Measurements from ENCODE around the gene RABEP2.

The RABEP2 gene

DNA sequence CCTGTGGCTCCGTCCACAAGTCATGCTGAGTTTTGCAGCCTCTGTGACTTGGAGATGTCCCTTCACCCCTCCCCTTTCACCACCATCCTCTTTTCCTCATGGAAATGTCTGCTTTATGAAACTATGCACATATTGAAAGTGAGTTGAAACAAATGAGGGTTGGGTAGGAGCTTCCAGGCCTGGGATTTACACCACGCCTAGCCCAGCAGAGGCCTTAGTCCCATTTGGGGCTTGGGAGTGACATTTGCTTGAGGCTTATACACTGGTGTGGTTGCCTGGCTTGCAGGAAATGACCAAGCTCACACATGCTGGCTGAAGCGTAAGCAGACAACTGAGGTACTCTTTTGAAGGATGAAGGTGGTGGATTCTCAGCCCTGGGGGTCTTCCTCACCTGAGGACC is 39.0 kb upstream of the RABEP2 start:
- H3K4me3 ChIP-seq (ENCODE audit: control insufficient read depth, low read depth, low read length): no peak overlapping the region
- no peak for DNase-seq (ENCODE audit: low read depth)
- TF ChIP-seq, protein P1, sequence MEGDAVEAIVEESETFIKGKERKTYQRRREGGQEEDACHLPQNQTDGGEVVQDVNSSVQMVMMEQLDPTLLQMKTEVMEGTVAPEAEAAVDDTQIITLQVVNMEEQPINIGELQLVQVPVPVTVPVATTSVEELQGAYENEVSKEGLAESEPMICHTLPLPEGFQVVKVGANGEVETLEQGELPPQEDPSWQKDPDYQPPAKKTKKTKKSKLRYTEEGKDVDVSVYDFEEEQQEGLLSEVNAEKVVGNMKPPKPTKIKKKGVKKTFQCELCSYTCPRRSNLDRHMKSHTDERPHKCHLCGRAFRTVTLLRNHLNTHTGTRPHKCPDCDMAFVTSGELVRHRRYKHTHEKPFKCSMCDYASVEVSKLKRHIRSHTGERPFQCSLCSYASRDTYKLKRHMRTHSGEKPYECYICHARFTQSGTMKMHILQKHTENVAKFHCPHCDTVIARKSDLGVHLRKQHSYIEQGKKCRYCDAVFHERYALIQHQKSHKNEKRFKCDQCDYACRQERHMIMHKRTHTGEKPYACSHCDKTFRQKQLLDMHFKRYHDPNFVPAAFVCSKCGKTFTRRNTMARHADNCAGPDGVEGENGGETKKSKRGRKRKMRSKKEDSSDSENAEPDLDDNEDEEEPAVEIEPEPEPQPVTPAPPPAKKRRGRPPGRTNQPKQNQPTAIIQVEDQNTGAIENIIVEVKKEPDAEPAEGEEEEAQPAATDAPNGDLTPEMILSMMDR (IDR thresholded peaks at IDR 0.05; ENCODE audit: control insufficient read depth, insufficient read depth, low read depth, low read length, missing control alignments): no peak

DNA sequence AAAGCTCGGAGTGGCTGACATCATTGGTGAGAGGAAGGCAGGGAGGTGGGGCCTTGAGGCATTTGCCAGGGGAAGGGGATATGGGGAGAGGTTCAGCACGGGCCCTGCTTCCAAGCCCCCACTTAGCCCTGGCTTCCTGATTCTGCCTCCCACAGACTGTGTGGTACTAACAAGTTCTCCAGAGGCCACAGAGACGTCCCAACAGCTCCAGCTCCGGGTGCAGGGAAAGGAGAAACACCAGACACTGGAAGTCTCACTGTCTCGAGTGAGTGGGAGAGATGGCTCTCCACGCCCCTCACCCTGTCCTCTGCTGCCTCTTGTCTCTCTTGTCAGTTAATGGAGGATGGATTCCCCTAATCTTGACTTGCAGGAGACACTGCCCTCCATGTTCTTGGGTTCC is 33.8 kb upstream of the RABEP2 start:
- TF ChIP-seq, protein P1 (IDR thresholded peaks at IDR 0.05; ENCODE audit: control insufficient read depth, insufficient read depth, low read depth, low read length, missing control alignments): no peak
- H3K4me3 ChIP-seq (ENCODE audit: control insufficient read depth, low read depth, low read length): no peak overlapping the region
- no peak for DNase-seq (ENCODE audit: low read depth)

DNA sequence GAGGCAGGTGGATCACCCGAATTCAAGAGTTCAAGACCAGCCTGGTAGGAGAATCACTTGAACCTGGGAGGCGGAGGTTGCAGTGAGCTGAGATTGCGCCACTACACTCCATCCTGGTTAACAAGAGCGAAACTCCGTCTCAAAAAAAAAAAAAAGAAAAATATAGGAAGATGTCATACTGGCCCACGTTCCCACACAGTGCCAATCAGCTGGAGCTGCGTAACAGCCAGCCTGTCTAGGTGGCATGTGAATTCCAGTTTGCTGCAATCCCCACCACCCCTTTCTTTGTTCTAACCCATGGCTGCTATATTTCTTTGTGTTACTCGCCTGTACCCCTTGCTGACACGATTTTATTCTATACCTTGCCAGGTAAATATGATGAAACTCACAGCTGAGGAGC is 33.2 kb upstream of the RABEP2 start:
- TF ChIP-seq, protein P1 (IDR thresholded peaks at IDR 0.05; ENCODE audit: control insufficient read depth, insufficient read depth, low read depth, low read length, missing control alignments): no peak
- no peak for DNase-seq (ENCODE audit: low read depth)
- H3K4me3 ChIP-seq (ENCODE audit: control insufficient read depth, low read depth, low read length): no peak overlapping the region

DNA sequence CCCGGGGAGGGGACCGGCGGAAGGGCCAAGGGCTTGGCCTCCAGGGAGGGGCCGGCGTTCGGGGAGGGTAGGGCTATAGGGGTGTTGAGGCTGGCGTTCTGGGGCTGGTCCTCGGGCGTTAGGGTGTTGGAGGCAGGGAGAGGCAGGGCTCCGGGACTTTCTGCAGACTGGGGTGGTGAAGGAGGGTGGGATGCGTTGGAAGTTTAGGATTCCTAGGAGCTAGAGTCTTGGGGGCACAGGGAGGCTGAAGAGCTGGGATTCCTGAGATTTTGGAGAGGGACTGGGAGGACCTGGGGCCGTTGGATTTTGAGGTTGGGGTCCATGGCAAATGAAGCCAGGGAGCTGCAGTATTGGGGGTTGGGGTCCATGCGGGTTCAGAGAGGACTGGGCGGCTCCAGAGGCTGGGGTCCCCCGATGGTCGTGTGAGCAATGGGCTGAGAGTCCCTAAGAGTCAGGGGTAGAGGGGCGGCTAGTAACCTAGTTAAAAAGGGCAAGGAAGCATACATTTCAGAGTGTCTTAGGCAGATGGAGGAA is 26.4 kb upstream of the RABEP2 start:
- H3K4me3 ChIP-seq (ENCODE audit: control insufficient read depth, low read depth, low read length): peak overlapping the region; percentile 82
- DNase-seq (ENCODE audit: low read depth): no peak
- TF ChIP-seq, protein P1 (IDR thresholded peaks at IDR 0.05; ENCODE audit: control insufficient read depth, insufficient read depth, low read depth, low read length, missing control alignments): no peak

DNA sequence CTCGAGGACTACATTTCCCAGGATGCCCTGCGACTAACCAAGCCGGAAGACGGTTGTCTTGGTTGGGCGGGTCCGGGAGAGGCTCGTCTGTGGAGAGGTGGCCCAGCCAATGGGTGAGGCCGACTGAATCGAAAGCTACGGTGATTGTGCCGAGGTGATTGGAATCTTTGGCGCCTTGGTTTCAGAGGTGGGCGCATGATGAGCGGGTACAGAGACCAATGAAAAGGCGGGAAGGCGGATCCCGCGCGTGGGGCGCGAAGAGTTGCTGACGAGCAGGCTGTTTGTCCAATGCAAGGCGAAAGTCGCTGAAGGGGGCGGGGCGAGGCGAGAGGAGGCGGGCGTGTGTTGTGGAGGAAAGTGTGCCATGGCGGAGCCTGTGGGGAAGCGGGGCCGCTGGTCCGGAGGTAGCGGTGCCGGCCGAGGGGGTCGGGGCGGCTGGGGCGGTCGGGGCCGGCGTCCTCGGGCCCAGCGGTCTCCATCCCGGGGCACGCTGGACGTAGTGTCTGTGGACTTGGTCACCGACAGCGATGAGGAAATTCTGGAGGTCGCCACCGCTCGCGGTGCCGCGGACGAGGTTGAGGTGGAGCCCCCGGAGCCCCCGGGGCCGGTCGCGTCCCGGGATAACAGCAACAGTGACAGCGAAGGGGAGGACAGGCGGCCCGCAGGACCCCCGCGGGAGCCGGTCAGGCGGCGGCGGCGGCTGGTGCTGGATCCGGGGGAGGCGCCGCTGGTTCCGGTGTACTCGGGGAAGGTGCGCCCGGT is 25.8 kb upstream of the RABEP2 start, which contains the start of gene NFATC2IP:
TSS of gene NFATC2IP (plus strand) at position 290 of the 762 bp plus-strand sequence. CDS start at position 365, 75 bp downstream.
- TF ChIP-seq, protein P1 (IDR thresholded peaks at IDR 0.05; ENCODE audit: control insufficient read depth, insufficient read depth, low read depth, low read length, missing control alignments): no peak
- peak within 1 kb of the TSS; percentile 82 for H3K4me3 ChIP-seq (ENCODE audit: control insufficient read depth, low read depth, low read length)
- DNase-seq (ENCODE audit: low read depth): peak; percentile 99

DNA sequence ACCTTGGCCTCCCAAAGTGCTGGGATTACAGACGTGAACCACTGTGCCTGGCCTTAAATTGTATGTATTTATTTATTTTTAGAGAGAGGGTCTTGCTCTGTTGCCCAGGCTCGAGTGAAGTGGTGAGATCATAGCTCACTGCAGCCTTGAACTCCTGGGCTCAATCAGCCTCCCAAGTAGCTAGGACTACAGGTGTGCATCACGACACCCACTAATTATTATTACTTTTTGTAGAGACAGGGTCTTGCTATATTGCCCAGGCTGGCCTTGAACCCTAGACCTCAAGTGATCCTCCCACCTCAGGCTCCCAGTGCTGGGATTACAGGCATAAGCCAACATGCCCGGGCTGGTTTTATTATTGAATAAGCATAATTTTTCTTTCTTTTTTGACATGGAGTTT is 21.6 kb upstream of the RABEP2 start:
- H3K4me3 ChIP-seq (ENCODE audit: control insufficient read depth, low read depth, low read length): no peak overlapping the region
- TF ChIP-seq, protein P1 (IDR thresholded peaks at IDR 0.05; ENCODE audit: control insufficient read depth, insufficient read depth, low read depth, low read length, missing control alignments): no peak
- no peak for DNase-seq (ENCODE audit: low read depth)

Measured in AG09309 (cell line).